Hepatocyte (in vitro differentiated cells): ENCODE data around the gene IGFLR1.

Experiments used
- EZH2 ChIP-seq: fragments of 200-600 bp; sonication (generic); IDR thresholded peaks from 2 replicates; pipeline ENCODE4 v1.6.1; 2016; ENCODE audit warnings: antibody characterized with exemption, mild to moderate bottlenecking, borderline replicate concordance
- EZH2phosphoT487 ChIP-seq: fragments of 200-600 bp; sonication (generic); IDR thresholded peaks from one replicate; pipeline ENCODE4 v1.6.1; 2018; ENCODE audit warnings: antibody characterized with exemption, mild to moderate bottlenecking, low read depth, moderate library complexity; ENCODE audit not compliant: unreplicated experiment, severe bottlenecking
- TF ChIP-seq, protein P1 (sequence below): fragments of 200-600 bp; sonication (generic); IDR thresholded peaks from 2 replicates; pipeline ENCODE4 v1.5.1; 2016; ENCODE audit warnings: antibody characterized with exemption, mild to moderate bottlenecking; ENCODE audit not compliant: poor library complexity

DNA sequence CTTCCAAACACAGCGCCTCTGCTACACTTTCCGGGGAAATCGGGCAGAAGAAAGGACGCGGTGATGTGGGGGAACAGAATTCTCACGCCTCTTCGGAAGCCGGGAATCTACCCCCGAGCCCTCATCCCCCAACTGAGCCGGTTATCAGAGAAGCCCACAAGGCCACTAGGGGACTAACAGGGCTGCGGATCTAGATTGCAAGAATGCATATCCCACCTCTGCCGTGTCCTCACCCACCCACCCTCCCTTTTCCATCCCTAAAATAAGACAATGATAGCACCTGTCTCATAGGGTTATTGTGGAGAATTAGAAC lies 1.1 kb downstream of the IGFLR1 start:
- TF ChIP-seq, protein P1, sequence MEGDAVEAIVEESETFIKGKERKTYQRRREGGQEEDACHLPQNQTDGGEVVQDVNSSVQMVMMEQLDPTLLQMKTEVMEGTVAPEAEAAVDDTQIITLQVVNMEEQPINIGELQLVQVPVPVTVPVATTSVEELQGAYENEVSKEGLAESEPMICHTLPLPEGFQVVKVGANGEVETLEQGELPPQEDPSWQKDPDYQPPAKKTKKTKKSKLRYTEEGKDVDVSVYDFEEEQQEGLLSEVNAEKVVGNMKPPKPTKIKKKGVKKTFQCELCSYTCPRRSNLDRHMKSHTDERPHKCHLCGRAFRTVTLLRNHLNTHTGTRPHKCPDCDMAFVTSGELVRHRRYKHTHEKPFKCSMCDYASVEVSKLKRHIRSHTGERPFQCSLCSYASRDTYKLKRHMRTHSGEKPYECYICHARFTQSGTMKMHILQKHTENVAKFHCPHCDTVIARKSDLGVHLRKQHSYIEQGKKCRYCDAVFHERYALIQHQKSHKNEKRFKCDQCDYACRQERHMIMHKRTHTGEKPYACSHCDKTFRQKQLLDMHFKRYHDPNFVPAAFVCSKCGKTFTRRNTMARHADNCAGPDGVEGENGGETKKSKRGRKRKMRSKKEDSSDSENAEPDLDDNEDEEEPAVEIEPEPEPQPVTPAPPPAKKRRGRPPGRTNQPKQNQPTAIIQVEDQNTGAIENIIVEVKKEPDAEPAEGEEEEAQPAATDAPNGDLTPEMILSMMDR = no peak
- TF ChIP-seq EZH2phosphoT487 = no peak
- no peak for TF ChIP-seq EZH2
